SK-N-SH (cell line): ENCODE results near the gene ELF4. TPM values are rescaled to one million over a fixed set of nuclear protein-coding genes. Genes with fewer than 3 reads are reported as not detected.

ENCODE experiments used
- CTCF ChIA-PET: fragments of 300-600, 350-600 bp; formaldehyde crosslinking; extraction: SDS; loops from one replicate; lab custom pipeline; 2021; lab: Yijun Ruan, JAX
- POLR2A ChIA-PET: fragments of 350-600 bp; sonication (Branson Sonifier 250); formaldehyde crosslinking; extraction: SDS; loops from one replicate; lab custom pipeline; 2020; ENCODE audit warnings: antibody characterized with exemption, inconsistent platforms; lab: Yijun Ruan, JAX
- DNase-seq: peaks from one replicate; pipeline ENCODE4 v3.0.0; 2012
- H2AFZ ChIP-seq: fragments of 200-600 bp; sonication (generic); 2 replicates; pipeline ENCODE4 v1.8.1; 2016; ENCODE audit warnings: antibody characterized with exemption, mild to moderate bottlenecking, low read depth
- H3F3A ChIP-seq: fragments of 200-600 bp; sonication (generic); replicated peaks from 2 replicates; pipeline ENCODE3; 2016; ENCODE audit warnings: antibody characterized with exemption, mild to moderate bottlenecking; ENCODE audit not compliant: insufficient read depth
- H3K27ac ChIP-seq, 2 experiments: fragments of 200-500 bp in 1 of 2; fragments of 200-600 bp in 1 of 2; sonication (Bioruptor generic) in 1 of 2; sonication (generic), shearing (Covaris generic) in 1 of 2; 2 replicates each; pipeline versions ENCODE4 v1.5.1 to v1.6.1; 2014 to 2016; ENCODE audit warnings: low read depth in 2 of 2, inconsistent platforms in 1 of 2, low read length in 1 of 2, mild to moderate bottlenecking in 1 of 2, mixed read lengths in 1 of 2
- H3K27me3 ChIP-seq: fragments of 200-600 bp; sonication (generic), shearing (Covaris generic); 2 replicates; pipeline ENCODE4 v1.6.1; 2016; ENCODE audit warnings: mixed run types; ENCODE audit not compliant: insufficient read depth
- H3K36me3 ChIP-seq, 2 experiments: fragments of 200-500 bp in 1 of 2; fragments of 200-600 bp in 1 of 2; sonication (Bioruptor generic) in 1 of 2; sonication (generic) in 1 of 2; replicated peaks in 1 of 2; 2 replicates each; pipeline versions ENCODE3 to v1.5.1; 2014 to 2016; ENCODE audit warnings: low read length in 1 of 2, mild to moderate bottlenecking in 1 of 2; ENCODE audit not compliant: insufficient read depth in 2 of 2, control insufficient read depth in 1 of 2
- H3K4me1 ChIP-seq, 2 experiments: fragments of 200-500 bp in 1 of 2; fragments of 200-600 bp in 1 of 2; sonication (Bioruptor generic) in 1 of 2; sonication (generic), shearing (Covaris generic) in 1 of 2; 2 replicates each; pipeline versions ENCODE4 v1.5.1 to v1.6.1; 2014 to 2016; ENCODE audit warnings: low read depth in 1 of 2, low read length in 1 of 2, mixed run types in 1 of 2; ENCODE audit not compliant: insufficient read depth in 2 of 2, control insufficient read depth in 1 of 2
- H3K4me2 ChIP-seq: fragments of 200-600 bp; sonication (generic), shearing (Covaris generic); 2 replicates; pipeline ENCODE4 v1.6.1; 2017; ENCODE audit warnings: mixed run types
- H3K4me3 ChIP-seq, 2 experiments: fragments of 200-500 bp in 1 of 2; fragments of 200-600 bp in 1 of 2; sonication (Bioruptor generic) in 1 of 2; sonication (generic), shearing (Covaris generic) in 1 of 2; 2 replicates each; pipeline versions ENCODE4 v1.5.1 to v1.8.1; 2014 to 2016; ENCODE audit warnings: low read depth in 2 of 2, inconsistent platforms in 1 of 2, low read length in 1 of 2, mild to moderate bottlenecking in 1 of 2, mixed read lengths in 1 of 2, moderate library complexity in 1 of 2
- H3K79me2 ChIP-seq: fragments of 200-600 bp; sonication (generic); 2 replicates; pipeline ENCODE4 v1.8.1; 2017; ENCODE audit warnings: mild to moderate bottlenecking; ENCODE audit not compliant: insufficient read depth
- H3K9ac ChIP-seq: fragments of 200-600 bp; sonication (generic); 2 replicates; pipeline ENCODE4 v1.6.1; 2017; ENCODE audit warnings: mixed run types
- H3K9me2 ChIP-seq: fragments of 200-600 bp; sonication (generic); 2 replicates; pipeline ENCODE4 v1.6.1; 2017; ENCODE audit warnings: mixed run types
- H3K9me3 ChIP-seq: fragments of 200-600 bp; sonication (generic); 2 replicates; pipeline ENCODE4 v1.6.1; 2017; ENCODE audit warnings: mixed run types, mild to moderate bottlenecking, moderate library complexity
- H4K20me1 ChIP-seq: fragments of 200-600 bp; sonication (generic); 2 replicates; pipeline ENCODE4 v1.6.1; 2017; ENCODE audit warnings: mild to moderate bottlenecking, mixed run types; ENCODE audit not compliant: insufficient read depth
- CTCF ChIP-seq: fragments of 200-600 bp; sonication (generic); IDR thresholded peaks from 2 replicates; pipeline ENCODE4 v1.6.1; 2017; ENCODE audit warnings: antibody characterized with exemption, mild to moderate bottlenecking, moderate library complexity
- ELF1 ChIP-seq: IDR thresholded peaks from 2 replicates; pipeline ENCODE4 v1.4.0; 2012
- EP300 ChIP-seq, 2 experiments: IDR thresholded peaks; 2 replicates each; pipeline versions ENCODE4 v1.4.0 to v1.6.1; 2012; ENCODE audit warnings: borderline replicate concordance in 1 of 2, low read depth in 1 of 2, low read length in 1 of 2
- FOXM1 ChIP-seq: IDR thresholded peaks from 2 replicates; pipeline ENCODE4 v1.4.0; 2012; ENCODE audit warnings: low read depth, mild to moderate bottlenecking
- GABPA ChIP-seq: IDR thresholded peaks from 2 replicates; pipeline ENCODE4 v1.4.0; 2012; ENCODE audit warnings: low read depth, mild to moderate bottlenecking
- IRF3 ChIP-seq: fragments of 150-350 bp; IDR thresholded peaks from 2 replicates; pipeline ENCODE4 v1.6.1; 2016; ENCODE audit warnings: mild to moderate bottlenecking, low read depth, low read length
- MAX ChIP-seq: IDR thresholded peaks from 2 replicates; pipeline ENCODE4 v1.4.0; 2012; ENCODE audit warnings: low read depth
- MEF2A ChIP-seq: IDR thresholded peaks from 2 replicates; pipeline ENCODE4 v1.4.0; 2012; ENCODE audit warnings: low read depth, borderline replicate concordance
- NFIC ChIP-seq: IDR thresholded peaks from 2 replicates; pipeline ENCODE4 v1.4.0; 2012; ENCODE audit warnings: borderline replicate concordance
- RAD21 ChIP-seq: IDR thresholded peaks from 2 replicates; pipeline ENCODE4 v1.6.1; 2012; ENCODE audit warnings: mild to moderate bottlenecking, low read length
- TAF1 ChIP-seq: IDR thresholded peaks from 2 replicates; pipeline ENCODE4 v1.6.1; 2012; ENCODE audit warnings: low read depth, mild to moderate bottlenecking, low read length, moderate library complexity, borderline replicate concordance
- ZBTB33 ChIP-seq: IDR thresholded peaks from 2 replicates; pipeline ENCODE4 v1.4.0; 2012; ENCODE audit warnings: low read depth, borderline replicate concordance
- WGBS: methylation state at CpG from one replicate; pipeline ENCODE4 v1.1.6; 2017; ENCODE audit warnings: low lambda C conversion rate; 5-methylcytosine and 5-hydroxymethylcytosine counted together
- polyA plus RNA-seq, 3 experiments: library from polyadenylated mRNA; depleted of rRNA; stranded (reverse); fragments of >200 nt; gene quantifications; 2 replicates each; pipeline ENCODE4 v1.2.3, GENCODE V29; 2012
- TF ChIP-seq, protein P1 (sequence below): IDR thresholded peaks from 2 replicates; pipeline ENCODE4 v1.4.0; 2012; ENCODE audit warnings: low read depth, borderline replicate concordance

ELF4 gene
- polyA plus RNA-seq, 1 of the 3 experiments (the other 2 are of a cell fraction) = 9.6 TPM

- TF ChIP-seq, protein P1, sequence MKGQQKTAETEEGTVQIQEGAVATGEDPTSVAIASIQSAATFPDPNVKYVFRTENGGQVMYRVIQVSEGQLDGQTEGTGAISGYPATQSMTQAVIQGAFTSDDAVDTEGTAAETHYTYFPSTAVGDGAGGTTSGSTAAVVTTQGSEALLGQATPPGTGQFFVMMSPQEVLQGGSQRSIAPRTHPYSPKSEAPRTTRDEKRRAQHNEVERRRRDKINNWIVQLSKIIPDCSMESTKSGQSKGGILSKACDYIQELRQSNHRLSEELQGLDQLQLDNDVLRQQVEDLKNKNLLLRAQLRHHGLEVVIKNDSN = no peak
- TF ChIP-seq IRF3 = no peak
- no peak for TF ChIP-seq ELF1
- no peak for TF ChIP-seq GABPA
- TF ChIP-seq TAF1 = no peak
These were observed 17.0 kb downstream of the ELF4 start (continued) for GRCh38 chrX:130093271-130093670.

DNA sequence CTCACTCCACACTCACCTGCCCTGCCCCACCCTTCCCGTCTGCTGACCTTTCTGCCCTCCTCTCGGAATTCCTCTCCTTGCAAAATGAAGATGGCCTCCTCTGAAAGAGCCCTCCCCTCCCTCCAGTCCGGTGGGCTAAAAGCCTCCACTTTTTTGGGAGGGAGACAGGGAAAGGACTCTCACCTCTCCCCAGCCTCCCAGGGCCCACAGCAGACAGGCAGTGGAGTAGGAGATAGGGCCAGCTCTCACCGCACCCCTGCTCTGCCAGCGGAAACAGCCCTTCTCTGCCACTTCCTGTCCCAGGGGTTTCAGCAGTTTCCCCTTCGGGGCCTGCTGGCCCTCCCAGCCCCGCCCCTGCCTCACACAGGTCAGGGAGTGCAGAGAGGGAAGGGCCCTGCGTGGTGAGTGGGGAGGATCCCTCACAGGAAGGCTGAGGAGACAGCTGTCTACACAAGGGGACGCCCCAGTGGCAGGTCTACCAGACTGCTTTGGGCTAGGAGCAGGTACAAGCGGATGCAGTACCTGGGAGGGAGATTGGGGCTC lies 18.2 kb downstream of the ELF4 start:
- no peaks in the 10 kb centered on the region for H3K9me3 ChIP-seq
- H3K27ac ChIP-seq = no peak overlapping the region
- no peaks in the 10 kb centered on the region; a peak in 1 of 4 replicates for H3K4me1 ChIP-seq
- no peak for DNase-seq
- H3K4me2 ChIP-seq = no peak overlapping the region
- H3K4me3 ChIP-seq = no peak overlapping the region
- H3K27me3 ChIP-seq = peaks cover 3% of the 10 kb centered on the region; the same call in 1 of the 2 replicates
- H3K79me2 ChIP-seq = no peaks in the 10 kb centered on the region
- H2AFZ ChIP-seq = no peak overlapping the region
- 0 out of 2 replicates have a peak, but pooled peaks cover 4% of the 10 kb centered on the region for H4K20me1 ChIP-seq
- TF ChIP-seq MAX = no peak
- TF ChIP-seq EP300 (IDR thresholded peaks at IDR 0.05; ENCODE audit: borderline replicate concordance in 1 of 2, low read depth in 1 of 2, low read length in 1 of 2) = no peak
- TF ChIP-seq IRF3 = no peak
- TF ChIP-seq, all 33 proteins: peak for 0
- Histone ChIP-seq H3K9ac (no peak overlapping the region), H3K36me3 (no peaks in the 10 kb centered on the region), H3K9me2 (no peaks in the 10 kb centered on the region), H3F3A (no peaks in the 10 kb centered on the region)
- ChIA-PET POLR2A (no interaction called here), CTCF (interaction anchor here (1.1 to 1.2 kb wide), 2 partner anchors 12 to 30 kb away, joined by 4 to 5 read pairs; no protein-coding TSS in a partner anchor)
- 40% methylated on average over 8 of the region's 10 CpGs for whole genome bisulfite sequencing

DNA sequence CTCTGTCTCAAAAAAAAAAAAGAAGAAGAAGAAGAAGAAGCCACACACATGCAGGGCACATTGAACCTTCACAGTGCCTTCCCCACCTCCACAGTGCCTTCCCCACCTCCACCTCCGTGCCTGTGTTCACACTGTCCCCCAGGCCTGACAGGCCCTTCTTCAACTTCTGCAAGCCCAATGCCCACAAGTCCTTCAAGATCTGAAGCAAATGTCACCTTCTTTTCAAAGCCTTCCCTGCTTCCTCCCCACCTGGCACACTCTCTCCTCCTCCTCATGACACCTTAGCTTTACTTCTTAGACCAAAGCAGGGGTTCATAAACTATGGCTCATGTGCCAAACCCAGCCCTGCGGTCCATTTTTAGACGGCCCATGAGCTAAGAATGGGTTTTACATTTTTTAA lies 19.9 kb downstream of the ELF4 start:
- CTCF ChIA-PET = no interaction called here
- H3F3A ChIP-seq = no peaks in the 10 kb centered on the region

More for the DNA sequence above, 19.9 kb downstream of the ELF4 start:
- no peak overlapping the region for H3K4me2 ChIP-seq
- no peak for DNase-seq
- no peaks in the 10 kb centered on the region for H3K9me2 ChIP-seq
- H3K27me3 ChIP-seq = peaks cover 19% of the 10 kb centered on the region; the same call in 1 of the 2 replicates
- no peak overlapping the region for H3K9ac ChIP-seq
- TF ChIP-seq FOXM1 = no peak
- no peak for TF ChIP-seq ELF1
- no peak for TF ChIP-seq RAD21
- no peak for TF ChIP-seq NFIC
- no peak for TF ChIP-seq CTCF
- TF ChIP-seq, protein P1 = no peak
- no peak for TF ChIP-seq MEF2A
- TF ChIP-seq ZBTB33 = no peak
- no peaks in the 10 kb centered on the region for H3K36me3 ChIP-seq
- H2AFZ ChIP-seq = no peak overlapping the region
- H3K27ac ChIP-seq = no peak overlapping the region
- no peaks in the 10 kb centered on the region for H3K79me2 ChIP-seq
- H4K20me1 ChIP-seq = 0 out of 2 replicates have a peak, but pooled peaks cover 4% of the 10 kb centered on the region
- WGBS = 43% methylated on average over 3 of the region's 3 CpGs
- H3K4me3 ChIP-seq = no peak overlapping the region
- no peaks in the 10 kb centered on the region for H3K9me3 ChIP-seq
- no peaks in the 10 kb centered on the region; a peak in 1 of 4 replicates for H3K4me1 ChIP-seq
- POLR2A ChIA-PET = no interaction called here
